C4-2B (cell line): ENCODE measurements around the gene TH.

Experiments
- ZFX ChIP-seq: fragments of 450-650 bp; IDR thresholded peaks from 2 replicates; pipeline ENCODE4 v1.6.1; 2017
- TF ChIP-seq, protein P1 (sequence below): fragments of 450-650 bp; conservative IDR thresholded peaks from 2 replicates; pipeline ENCODE4 v1.5.1; 2017; ENCODE audit warnings: mild to moderate bottlenecking

DNA sequence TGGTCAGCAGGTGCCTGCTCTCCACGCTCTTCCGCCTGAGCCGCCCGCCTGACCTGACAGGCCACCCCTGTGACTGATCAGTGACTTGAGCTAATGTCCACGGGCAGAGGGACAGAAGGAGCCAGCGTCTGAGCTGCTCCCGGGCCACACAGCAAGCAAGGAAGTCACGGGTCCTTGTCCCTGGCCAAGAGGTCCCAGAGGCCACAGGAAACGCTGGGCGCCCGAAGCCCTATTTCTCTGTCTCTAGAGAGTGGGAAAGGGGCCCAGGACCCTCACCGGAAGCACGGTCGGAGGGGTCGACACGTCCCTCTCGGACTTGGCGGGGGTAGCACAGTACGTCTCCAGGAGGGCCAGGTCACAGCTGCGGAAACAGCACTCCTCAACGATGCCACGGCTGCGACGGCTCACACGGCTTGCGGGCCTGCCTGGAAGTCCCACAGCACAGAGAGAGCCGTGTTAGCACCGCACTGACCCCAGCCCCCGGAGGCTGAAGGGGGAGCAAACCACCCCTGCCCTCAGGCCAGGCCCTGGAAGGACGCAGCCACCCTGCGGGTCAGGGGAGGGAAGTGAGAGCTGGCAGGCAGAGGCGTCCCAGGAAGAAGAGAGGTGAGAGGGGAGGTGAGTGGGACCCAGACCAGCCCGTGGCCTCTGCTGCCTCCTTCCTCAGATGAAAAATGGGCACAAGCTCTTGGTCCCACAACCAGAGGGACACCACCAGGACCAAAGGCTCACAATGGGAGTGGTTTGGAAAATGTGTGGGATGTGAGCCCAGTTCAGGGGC lies 38.2 kb downstream of the TH start:
- TF ChIP-seq, protein P1, sequence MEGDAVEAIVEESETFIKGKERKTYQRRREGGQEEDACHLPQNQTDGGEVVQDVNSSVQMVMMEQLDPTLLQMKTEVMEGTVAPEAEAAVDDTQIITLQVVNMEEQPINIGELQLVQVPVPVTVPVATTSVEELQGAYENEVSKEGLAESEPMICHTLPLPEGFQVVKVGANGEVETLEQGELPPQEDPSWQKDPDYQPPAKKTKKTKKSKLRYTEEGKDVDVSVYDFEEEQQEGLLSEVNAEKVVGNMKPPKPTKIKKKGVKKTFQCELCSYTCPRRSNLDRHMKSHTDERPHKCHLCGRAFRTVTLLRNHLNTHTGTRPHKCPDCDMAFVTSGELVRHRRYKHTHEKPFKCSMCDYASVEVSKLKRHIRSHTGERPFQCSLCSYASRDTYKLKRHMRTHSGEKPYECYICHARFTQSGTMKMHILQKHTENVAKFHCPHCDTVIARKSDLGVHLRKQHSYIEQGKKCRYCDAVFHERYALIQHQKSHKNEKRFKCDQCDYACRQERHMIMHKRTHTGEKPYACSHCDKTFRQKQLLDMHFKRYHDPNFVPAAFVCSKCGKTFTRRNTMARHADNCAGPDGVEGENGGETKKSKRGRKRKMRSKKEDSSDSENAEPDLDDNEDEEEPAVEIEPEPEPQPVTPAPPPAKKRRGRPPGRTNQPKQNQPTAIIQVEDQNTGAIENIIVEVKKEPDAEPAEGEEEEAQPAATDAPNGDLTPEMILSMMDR, result no peak
- no peak for TF ChIP-seq ZFX
